ENCODE measurements around the gene CPNE4.
A peak's percentile ranks its signal among the peaks of the same experiment; 100 is the strongest.

The CPNE4 gene

DNA sequence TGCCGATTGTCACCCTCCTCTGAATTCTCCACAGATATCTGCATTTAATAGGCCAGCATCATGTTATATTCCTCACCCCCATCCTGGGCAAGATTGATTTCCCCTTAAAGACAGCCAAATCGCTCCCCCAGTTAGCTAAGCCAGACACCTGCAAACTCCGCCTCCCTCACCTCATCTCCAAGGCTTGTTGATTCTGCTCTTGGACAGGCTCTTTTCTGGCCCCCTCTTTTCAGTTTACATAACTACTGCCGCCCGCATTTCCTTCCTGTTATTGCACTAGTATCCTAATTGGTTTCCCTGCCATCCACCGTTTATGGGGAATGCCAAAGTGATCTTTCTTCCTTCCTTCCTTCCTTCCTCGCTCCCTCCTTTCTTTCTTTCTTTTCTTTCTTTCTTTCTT is 317.3 kb downstream of the CPNE4 start:
- no peak overlapping the region for H3K27ac ChIP-seq
- H3K4me1 ChIP-seq (ENCODE audit: low read depth, poor library complexity, severe bottlenecking) = peaks cover 80% of the 10 kb centered on the region
- H3K9ac ChIP-seq = no peak overlapping the region
- no peak overlapping the region for H3K4me3 ChIP-seq (IDR thresholded peaks at IDR 0.05; ENCODE audit: insufficient read depth, low read depth, low read length)
- H3K4me2 ChIP-seq = peak overlapping the region; percentile 52
- H3K79me2 ChIP-seq (ENCODE audit: insufficient read depth, low read depth) = no peaks in the 10 kb centered on the region
- TF ChIP-seq, protein P1, sequence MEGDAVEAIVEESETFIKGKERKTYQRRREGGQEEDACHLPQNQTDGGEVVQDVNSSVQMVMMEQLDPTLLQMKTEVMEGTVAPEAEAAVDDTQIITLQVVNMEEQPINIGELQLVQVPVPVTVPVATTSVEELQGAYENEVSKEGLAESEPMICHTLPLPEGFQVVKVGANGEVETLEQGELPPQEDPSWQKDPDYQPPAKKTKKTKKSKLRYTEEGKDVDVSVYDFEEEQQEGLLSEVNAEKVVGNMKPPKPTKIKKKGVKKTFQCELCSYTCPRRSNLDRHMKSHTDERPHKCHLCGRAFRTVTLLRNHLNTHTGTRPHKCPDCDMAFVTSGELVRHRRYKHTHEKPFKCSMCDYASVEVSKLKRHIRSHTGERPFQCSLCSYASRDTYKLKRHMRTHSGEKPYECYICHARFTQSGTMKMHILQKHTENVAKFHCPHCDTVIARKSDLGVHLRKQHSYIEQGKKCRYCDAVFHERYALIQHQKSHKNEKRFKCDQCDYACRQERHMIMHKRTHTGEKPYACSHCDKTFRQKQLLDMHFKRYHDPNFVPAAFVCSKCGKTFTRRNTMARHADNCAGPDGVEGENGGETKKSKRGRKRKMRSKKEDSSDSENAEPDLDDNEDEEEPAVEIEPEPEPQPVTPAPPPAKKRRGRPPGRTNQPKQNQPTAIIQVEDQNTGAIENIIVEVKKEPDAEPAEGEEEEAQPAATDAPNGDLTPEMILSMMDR (conservative IDR thresholded peaks at IDR 0.05; ENCODE audit: low read depth, low read length) = no peak
- no peak overlapping the region for H2AFZ ChIP-seq (ENCODE audit: low read depth)
- H3K36me3 ChIP-seq (ENCODE audit: insufficient read depth) = no peaks in the 10 kb centered on the region
- no peaks in the 10 kb centered on the region for H4K20me1 ChIP-seq (ENCODE audit: insufficient read depth)
- no peaks in the 10 kb centered on the region for H3K27me3 ChIP-seq (ENCODE audit: insufficient read depth, low read depth)

DNA sequence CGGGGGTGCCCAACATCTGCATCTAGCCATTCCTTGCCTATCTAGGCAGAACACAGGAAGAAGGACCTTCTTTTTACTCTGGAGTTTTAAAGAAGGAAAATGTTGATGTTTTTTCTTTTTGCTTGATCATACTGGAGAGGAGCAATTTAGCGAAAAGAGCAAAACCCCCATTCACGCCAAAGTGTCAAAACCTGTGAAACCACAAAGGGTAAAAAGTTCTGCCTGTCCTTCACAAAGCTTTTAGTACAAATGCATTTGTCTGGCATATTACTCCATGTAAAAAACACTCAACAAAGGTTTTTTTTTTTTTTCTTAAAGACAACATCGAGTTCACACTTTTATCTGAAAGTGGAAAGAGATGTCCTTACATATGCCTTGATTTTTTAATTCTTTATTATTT is 317.9 kb downstream of the CPNE4 start:
- Histone ChIP-seq H3K36me3 (ENCODE audit: insufficient read depth) (no peaks in the 10 kb centered on the region), H4K20me1 (ENCODE audit: insufficient read depth) (no peaks in the 10 kb centered on the region), H3K27me3 (ENCODE audit: insufficient read depth, low read depth) (no peaks in the 10 kb centered on the region), H3K79me2 (ENCODE audit: insufficient read depth, low read depth) (no peaks in the 10 kb centered on the region), H3K9ac (no peak overlapping the region), H3K4me3 (IDR thresholded peaks at IDR 0.05; ENCODE audit: insufficient read depth, low read depth, low read length) (no peak overlapping the region), H3K27ac (peak overlapping the region; percentile 73; the same call in 1 of the 2 replicates), H3K4me1 (ENCODE audit: low read depth, poor library complexity, severe bottlenecking) (peaks cover 80% of the 10 kb centered on the region), H3K4me2 (peak overlapping the region; percentile 52), H2AFZ (ENCODE audit: low read depth) (no peak overlapping the region)
- TF ChIP-seq, protein P1 (conservative IDR thresholded peaks at IDR 0.05; ENCODE audit: low read depth, low read length) = no peak

DNA sequence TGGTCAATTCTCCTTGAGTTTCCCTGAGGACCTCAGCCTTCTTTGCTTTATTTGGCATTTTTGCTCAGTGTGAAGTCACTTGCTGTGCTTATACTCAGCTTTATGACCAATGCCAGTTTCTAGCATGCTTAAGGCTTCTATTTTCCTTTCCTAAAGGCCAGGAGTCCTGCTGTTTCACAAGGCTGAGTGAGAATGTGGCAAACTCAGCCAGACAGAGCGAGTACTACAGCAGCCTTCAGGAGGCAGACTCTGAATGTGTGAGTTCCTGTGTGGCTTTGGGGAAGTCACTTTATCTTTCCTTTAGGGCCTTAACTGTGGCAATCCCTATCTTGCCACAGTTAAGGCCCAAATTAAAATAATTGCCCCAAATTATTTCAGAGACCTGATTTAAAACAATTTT is 318.8 kb downstream of the CPNE4 start:
- no peak overlapping the region; the same call in 1 of the 2 replicates for H3K9ac ChIP-seq
- TF ChIP-seq, protein P1 (conservative IDR thresholded peaks at IDR 0.05; ENCODE audit: low read depth, low read length) = no peak
- no peaks in the 10 kb centered on the region for H4K20me1 ChIP-seq (ENCODE audit: insufficient read depth)
- H3K27me3 ChIP-seq (ENCODE audit: insufficient read depth, low read depth) = no peaks in the 10 kb centered on the region
- no peaks in the 10 kb centered on the region for H3K79me2 ChIP-seq (ENCODE audit: insufficient read depth, low read depth)
- H3K4me3 ChIP-seq (IDR thresholded peaks at IDR 0.05; ENCODE audit: insufficient read depth, low read depth, low read length) = no peak overlapping the region
- H3K4me2 ChIP-seq = peak overlapping the region; percentile 52
- peak overlapping the region; percentile 73 for H3K27ac ChIP-seq
- no peaks in the 10 kb centered on the region for H3K36me3 ChIP-seq (ENCODE audit: insufficient read depth)
- H3K4me1 ChIP-seq (ENCODE audit: low read depth, poor library complexity, severe bottlenecking) = peaks cover 84% of the 10 kb centered on the region
- H2AFZ ChIP-seq (ENCODE audit: low read depth) = no peak overlapping the region; the same call in 1 of the 2 replicates

DNA sequence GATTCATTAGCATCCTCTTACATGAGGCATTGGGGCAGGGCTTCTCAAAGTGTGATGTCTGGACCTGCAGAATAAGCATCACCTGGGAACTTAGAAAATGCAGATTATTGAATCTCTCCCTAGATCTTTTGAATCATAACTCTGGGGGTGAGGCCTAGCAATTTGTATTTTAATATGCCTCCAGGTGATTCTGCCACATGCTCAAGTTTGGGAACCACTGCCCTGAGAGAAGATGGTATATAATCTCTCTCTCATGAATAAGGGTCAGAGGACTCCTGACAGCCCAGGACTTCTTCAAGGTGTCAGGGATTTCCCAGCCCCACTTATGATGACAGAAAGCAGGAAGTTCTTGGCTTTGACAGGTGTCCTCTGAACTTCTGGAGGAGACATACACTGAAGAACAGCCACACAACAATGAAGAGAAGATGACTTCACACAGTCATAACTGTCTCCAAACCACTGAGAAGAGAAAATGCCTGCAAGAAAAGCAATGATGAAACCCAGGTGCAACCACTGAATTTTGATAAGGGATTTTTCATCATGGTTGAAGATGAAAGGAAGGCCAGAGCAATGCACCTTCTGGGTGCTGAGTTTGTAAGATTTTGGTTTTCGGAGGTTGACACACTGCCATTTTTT is 320.1 kb downstream of the CPNE4 start:
- H3K4me1 ChIP-seq (ENCODE audit: low read depth, poor library complexity, severe bottlenecking) = peaks cover 93% of the 10 kb centered on the region
- H3K4me3 ChIP-seq (IDR thresholded peaks at IDR 0.05; ENCODE audit: insufficient read depth, low read depth, low read length) = peak overlapping the region; percentile 33
- H3K27me3 ChIP-seq (ENCODE audit: insufficient read depth, low read depth) = no peaks in the 10 kb centered on the region
- H3K36me3 ChIP-seq (ENCODE audit: insufficient read depth) = no peaks in the 10 kb centered on the region
- H3K27ac ChIP-seq = peak overlapping the region; percentile 73
- H3K4me2 ChIP-seq = peak overlapping the region; percentile 89
- H2AFZ ChIP-seq (ENCODE audit: low read depth) = no peak overlapping the region
- H4K20me1 ChIP-seq (ENCODE audit: insufficient read depth) = no peaks in the 10 kb centered on the region
- H3K9ac ChIP-seq = peak overlapping the region; percentile 11; the same call in 1 of the 2 replicates
- TF ChIP-seq, protein P1 (conservative IDR thresholded peaks at IDR 0.05; ENCODE audit: low read depth, low read length) = no peak
- no peaks in the 10 kb centered on the region for H3K79me2 ChIP-seq (ENCODE audit: insufficient read depth, low read depth)

Measured in KMS-11 (cell line).